ENCODE results near the gene TMEM184A. TPM values are rescaled to one million over a fixed set of nuclear protein-coding genes. Genes with fewer than 3 reads are reported as not detected.
A peak's percentile ranks its signal among the peaks of the same experiment; 100 is the strongest.

Gene TMEM184A
- total and polyA plus RNA-seq, 2 donors (not counting 1 experiment from before 2014, with no cell fraction given): not detected

GRCh38 chr7:1525409-1525808, 30.6 kb downstream of the TMEM184A start:
- no peak for TF ChIP-seq EZH2 (IDR thresholded peaks at IDR 0.05; ENCODE audit: borderline replicate concordance, insufficient read depth, low read depth, low read length, poor library complexity, severe bottlenecking)
- Mint-ChIP-seq H3K9me3 (ENCODE audit: insufficient read depth) (no peaks in the 10 kb centered on the region), H3K27me3 (peaks cover 10% of the 10 kb centered on the region), H3K27ac (peak overlapping the region; percentile 13), H3K4me3 (no peak overlapping the region), H3K4me1 (no peaks in the 10 kb centered on the region)
- WGBS (ENCODE audit: insufficient coverage): 91% methylated on average over 6 of the region's 6 CpGs
- DNase-seq (no peak), ATAC-seq (ENCODE audit: low read depth) (no peak)
- Histone ChIP-seq H3K9ac (ENCODE audit: low read length) (no peak overlapping the region), H3K36me3 (replicated peaks in 1 of 2; ENCODE audit: control extremely low read depth in 1 of 2, control insufficient read depth in 1 of 2, extremely low read depth in 1 of 2, insufficient read depth in 2 of 2, low read length in 1 of 2) (no peaks in the 10 kb centered on the region), H3K27ac (ENCODE audit: low read length in 2 of 2) (no peak overlapping the region), H2AFZ (ENCODE audit: insufficient read depth, low read depth, low read length, poor library complexity, severe bottlenecking) (no peak overlapping the region), H3K79me2 (ENCODE audit: control insufficient read depth, insufficient read depth, low read length) (peaks cover 13% of the 10 kb centered on the region), H3K4me1 (ENCODE audit: control insufficient read depth in 2 of 2, insufficient read depth in 2 of 2, low read length in 2 of 2) (peaks cover 5 to 8% of the 10 kb centered on the region in 2 donors), H3K4me3 (ENCODE audit: control extremely low read depth in 1 of 5, extremely low read depth in 1 of 5, insufficient read depth in 1 of 5, low read depth in 2 of 5, low read length in 4 of 5) (no peak overlapping the region), H3K4me2 (replicated peaks; ENCODE audit: low read depth, low read length, poor library complexity, severe bottlenecking) (no peak overlapping the region), H4K20me1 (ENCODE audit: control insufficient read depth, insufficient read depth, low read length, poor library complexity, severe bottlenecking) (no peaks in the 10 kb centered on the region), H3K9me3 (ENCODE audit: control extremely low read depth in 1 of 3, control insufficient read depth in 2 of 3, insufficient read depth in 1 of 3, low read length in 2 of 3) (no peaks in the 10 kb centered on the region), H3K27me3 (replicated peaks in 1 of 4; ENCODE audit: control extremely low read depth in 1 of 4, control insufficient read depth in 3 of 4, insufficient read depth in 4 of 4, low read length in 3 of 4) (no peaks in the 10 kb centered on the region)
- POLR2A ChIA-PET: no interaction called here
- CTCF ChIA-PET: interaction anchor here (0.5 kb wide), 1 partner anchor 19 kb away, joined by 3 read pairs; no protein-coding TSS in a partner anchor
- intact Hi-C loops (cut with micrococcal nuclease): no loop called here

- POLR2A ChIA-PET: no interaction called here
- no peak overlapping the region for H2AFZ ChIP-seq (ENCODE audit: insufficient read depth, low read depth, low read length, poor library complexity, severe bottlenecking)
Measured at GRCh38 chr7:1523844-1524243, 32.2 kb downstream of the TMEM184A start.

More at GRCh38 chr7:1523844-1524243, 32.2 kb downstream of the TMEM184A start:
- H3K4me1 ChIP-seq (ENCODE audit: control insufficient read depth in 2 of 2, insufficient read depth in 2 of 2, low read length in 2 of 2): no peaks in the 10 kb centered on the region
- Mint-ChIP-seq H3K27me3 (peaks cover 14% of the 10 kb centered on the region), H3K4me3 (no peak overlapping the region), H3K4me1 (no peaks in the 10 kb centered on the region), H3K9me3 (ENCODE audit: insufficient read depth) (peaks cover 6% of the 10 kb centered on the region), H3K27ac (no peak overlapping the region)
- no peak for ATAC-seq (ENCODE audit: low read depth)
- no peaks in the 10 kb centered on the region for H3K36me3 ChIP-seq (replicated peaks in 1 of 2; ENCODE audit: control extremely low read depth in 1 of 2, control insufficient read depth in 1 of 2, extremely low read depth in 1 of 2, insufficient read depth in 2 of 2, low read length in 1 of 2)
- intact Hi-C loops (cut with micrococcal nuclease): no loop called here
- no peak overlapping the region for H3K4me2 ChIP-seq (replicated peaks; ENCODE audit: low read depth, low read length, poor library complexity, severe bottlenecking)
- no peak overlapping the region for H3K4me3 ChIP-seq (ENCODE audit: control extremely low read depth in 1 of 5, extremely low read depth in 1 of 5, insufficient read depth in 1 of 5, low read depth in 2 of 5, low read length in 4 of 5)
- no peaks in the 10 kb centered on the region for H3K27me3 ChIP-seq (replicated peaks in 1 of 4; ENCODE audit: control extremely low read depth in 1 of 4, control insufficient read depth in 3 of 4, insufficient read depth in 4 of 4, low read length in 3 of 4)
- H3K9me3 ChIP-seq (ENCODE audit: control extremely low read depth in 1 of 3, control insufficient read depth in 2 of 3, insufficient read depth in 1 of 3, low read length in 2 of 3): peaks cover 0 to 10% (median 0%) of the 10 kb centered on the region in 3 donors
- CTCF ChIA-PET: no interaction called here
- TF ChIP-seq EZH2 (IDR thresholded peaks at IDR 0.05; ENCODE audit: borderline replicate concordance, insufficient read depth, low read depth, low read length, poor library complexity, severe bottlenecking) (no peak), CTCF (IDR thresholded peaks at IDR 0.05) (no peak)
- WGBS (ENCODE audit: insufficient coverage): 89% methylated on average over 15 of the region's 17 CpGs
- H4K20me1 ChIP-seq (ENCODE audit: control insufficient read depth, insufficient read depth, low read length, poor library complexity, severe bottlenecking): no peaks in the 10 kb centered on the region
- no peak overlapping the region for H3K9ac ChIP-seq (ENCODE audit: low read length)
- DNase-seq: no peak
- no peak overlapping the region for H3K27ac ChIP-seq (ENCODE audit: low read length in 2 of 2)
- H3K79me2 ChIP-seq (ENCODE audit: control insufficient read depth, insufficient read depth, low read length): no peaks in the 10 kb centered on the region

Measured in B cell (primary cell).